GM18498 (cell line): ENCODE data around the gene SLC9A9.

Experiments used
- ATAC-seq: cut with Tn5 transposase; IDR thresholded peaks from one replicate; pipeline ENCODE4 v1.9.1; 2021; ENCODE audit warnings: mild to moderate bottlenecking, moderate library complexity; ENCODE audit not compliant: unreplicated experiment

SLC9A9 gene

DNA sequence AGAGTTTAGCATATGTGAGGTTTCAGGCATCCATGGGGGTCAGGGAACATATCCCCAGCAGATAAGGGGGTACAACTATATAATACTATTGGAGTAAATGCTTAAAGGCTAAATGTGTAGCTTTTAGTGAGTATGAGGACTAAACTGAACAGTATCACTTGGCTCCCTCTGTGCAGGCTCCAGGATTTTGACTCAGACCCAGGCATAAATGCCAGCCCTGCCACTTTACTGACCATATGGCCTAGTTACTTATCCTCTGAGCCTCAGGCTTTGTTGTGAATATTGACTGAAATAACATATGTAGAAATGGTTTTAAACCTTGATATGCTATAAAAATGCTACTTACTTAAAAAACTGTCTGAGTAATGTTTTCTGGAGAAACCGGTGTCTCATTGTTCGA, 577.1 kb downstream of the SLC9A9 start:
- no peak for ATAC-seq

- no peak for ATAC-seq
Measured at GRCh38 chr3:143269741-143270140, 578.5 kb downstream of the SLC9A9 start.

GRCh38 chr3:143267989-143268388, 580.3 kb downstream of the SLC9A9 start:
- no peak for ATAC-seq

DNA sequence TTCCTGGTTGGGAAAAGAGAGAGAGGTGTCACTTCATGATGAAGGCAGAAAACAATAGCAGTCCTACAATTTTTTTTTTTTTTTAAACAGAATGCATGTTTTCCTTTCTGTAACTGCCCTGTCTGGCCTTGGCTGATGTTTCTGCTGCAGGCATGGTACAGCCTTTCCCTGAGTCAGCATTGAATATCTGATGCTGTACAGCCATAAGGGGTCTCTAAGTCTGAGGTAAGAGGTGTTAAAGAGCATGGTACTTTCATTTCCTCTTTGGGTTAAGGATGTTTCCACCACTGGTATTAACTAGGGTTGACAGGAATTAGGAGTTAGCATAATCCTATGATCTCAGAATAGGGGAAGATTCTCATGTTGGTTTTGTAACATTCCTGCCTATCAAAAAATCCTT, 581.3 kb downstream of the SLC9A9 start:
- peak; percentile 80 for ATAC-seq

- ATAC-seq, result no peak
Measured at GRCh38 chr3:143266511-143266910, 581.8 kb downstream of the SLC9A9 start.

- no peak for ATAC-seq
Measured at GRCh38 chr3:143265501-143266070, 582.7 kb downstream of the SLC9A9 start.

DNA sequence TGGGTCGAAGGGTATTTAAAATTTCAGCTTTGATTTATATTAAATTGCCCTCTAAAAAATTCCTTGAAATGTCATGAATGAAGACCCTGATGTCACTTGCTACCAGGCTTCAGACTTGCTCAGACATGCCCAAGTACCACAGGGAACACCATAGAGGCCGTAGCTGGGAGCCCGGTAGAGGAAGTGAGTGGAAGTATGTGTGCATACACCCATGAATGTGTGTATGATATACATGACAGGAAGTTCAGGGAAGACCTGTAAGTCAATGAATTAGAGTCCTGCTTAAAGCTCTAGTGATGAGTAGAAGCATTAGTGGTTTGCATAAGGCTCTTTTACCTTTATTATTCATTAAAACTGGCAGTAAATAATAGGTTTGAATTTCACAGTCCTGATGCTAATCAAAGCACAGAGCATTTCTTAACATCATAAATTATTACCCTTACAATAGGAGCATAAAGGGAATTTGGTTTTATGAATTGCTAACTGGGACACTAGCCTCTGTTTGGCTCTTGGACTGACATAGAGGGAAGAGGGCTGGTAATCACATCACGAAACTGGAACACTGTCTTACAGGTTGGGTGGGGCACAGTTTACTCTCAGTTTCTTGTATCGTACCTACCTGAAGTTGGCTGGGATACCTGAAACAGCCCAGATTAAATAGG, 584.3 kb downstream of the SLC9A9 start:
- peak; percentile 57 for ATAC-seq

DNA sequence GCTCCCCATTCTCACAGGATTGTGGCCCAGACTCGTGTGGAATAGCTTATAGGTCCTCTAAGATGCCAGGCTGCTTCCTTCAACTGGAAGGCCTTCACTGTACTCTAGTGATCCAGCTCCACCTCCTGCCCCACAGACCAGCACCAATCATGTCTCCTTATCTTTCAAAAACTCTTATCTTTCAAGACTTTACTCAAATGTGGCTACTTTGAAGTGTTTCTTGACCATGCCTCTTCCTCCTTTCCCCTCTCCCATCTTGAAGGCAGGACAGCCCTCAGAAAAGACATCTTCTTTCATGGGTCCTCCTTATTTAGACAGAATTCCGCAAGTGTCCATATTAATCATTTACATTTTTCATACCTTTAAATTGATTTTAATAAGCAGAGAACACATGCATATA, 586.4 kb downstream of the SLC9A9 start:
- ATAC-seq, result no peak

DNA sequence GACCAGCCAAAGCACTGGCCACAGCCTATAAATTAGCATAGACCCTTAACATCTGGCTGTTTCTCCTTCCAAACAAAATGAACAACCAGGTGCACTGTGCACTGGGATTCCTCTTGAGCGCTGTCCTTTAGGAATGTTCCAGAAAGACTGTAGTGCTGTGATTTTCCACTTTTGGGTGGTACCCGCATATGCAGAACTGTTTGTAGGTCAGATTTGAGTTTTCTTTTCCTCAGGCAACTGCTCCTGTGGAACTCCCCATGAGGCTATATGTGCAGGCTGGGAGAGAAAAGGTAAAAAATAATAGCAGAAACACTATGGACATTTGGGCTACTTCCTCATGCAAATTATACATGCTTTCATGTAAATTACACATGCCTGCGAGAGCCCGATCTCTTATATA, 589.6 kb downstream of the SLC9A9 start:
- ATAC-seq, result no peak

- no peak for ATAC-seq
Measured at GRCh38 chr3:143256416-143256815, 591.9 kb downstream of the SLC9A9 start.

DNA sequence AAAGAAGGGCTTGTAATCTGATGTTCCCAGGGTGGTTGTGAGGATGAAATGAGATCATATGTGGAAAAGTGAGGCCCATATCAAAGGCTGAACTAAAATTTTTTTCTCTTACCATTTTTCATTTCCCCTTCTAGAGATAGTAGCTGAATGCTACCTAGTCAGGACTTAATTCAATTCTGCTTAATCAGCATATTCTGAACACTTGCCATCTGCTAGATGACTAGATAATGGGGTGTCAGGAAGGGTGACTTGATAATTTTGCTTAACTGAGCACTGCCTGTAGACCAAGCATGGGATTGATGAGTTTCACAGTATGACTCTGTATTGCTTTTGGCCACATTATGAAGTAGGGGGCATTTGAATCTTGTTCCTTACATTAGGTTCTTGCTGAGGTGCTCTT, 592.5 kb downstream of the SLC9A9 start:
- ATAC-seq, result no peak

- no peak for ATAC-seq
Measured at GRCh38 chr3:143252931-143253330, 595.3 kb downstream of the SLC9A9 start.

- no peak for ATAC-seq
Measured at GRCh38 chr3:143249014-143249413, 599.3 kb downstream of the SLC9A9 start.

- ATAC-seq, result no peak
Measured at GRCh38 chr3:143247073-143247472, 601.2 kb downstream of the SLC9A9 start.

GRCh38 chr3:143245692-143246091, 602.6 kb downstream of the SLC9A9 start:
- ATAC-seq, result no peak

DNA sequence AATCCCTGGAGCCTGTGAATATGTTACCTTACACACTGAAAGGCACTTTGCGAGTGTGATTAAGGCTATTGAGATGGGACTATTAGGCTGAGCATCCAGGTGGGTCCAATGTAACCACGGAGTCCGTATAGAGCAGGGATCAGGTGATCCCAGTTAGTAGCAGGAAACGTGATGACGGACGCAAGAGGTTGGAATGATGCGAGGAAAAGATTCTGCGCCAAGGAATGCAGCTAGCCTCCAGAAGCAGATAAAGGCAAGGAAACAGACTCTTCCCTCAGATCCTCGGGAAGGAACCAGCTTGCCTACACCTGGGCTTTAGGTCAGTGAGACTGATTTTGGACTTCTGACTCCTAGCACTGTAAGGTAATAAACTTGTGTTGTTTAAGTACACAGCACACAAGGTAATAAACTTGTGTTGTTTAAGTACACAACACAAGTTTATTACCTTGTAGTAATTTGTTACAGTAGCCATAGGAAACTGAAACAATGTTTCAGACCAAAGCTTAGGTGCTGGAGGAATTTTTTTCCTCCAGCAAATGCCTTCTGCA, 603.7 kb downstream of the SLC9A9 start:
- no peak for ATAC-seq

GRCh38 chr3:143243686-143244085, 604.6 kb downstream of the SLC9A9 start:
- ATAC-seq, result no peak

GRCh38 chr3:143242691-143243090, 605.6 kb downstream of the SLC9A9 start:
- ATAC-seq, result no peak

GRCh38 chr3:143242101-143242500, 606.2 kb downstream of the SLC9A9 start:
- no peak for ATAC-seq

DNA sequence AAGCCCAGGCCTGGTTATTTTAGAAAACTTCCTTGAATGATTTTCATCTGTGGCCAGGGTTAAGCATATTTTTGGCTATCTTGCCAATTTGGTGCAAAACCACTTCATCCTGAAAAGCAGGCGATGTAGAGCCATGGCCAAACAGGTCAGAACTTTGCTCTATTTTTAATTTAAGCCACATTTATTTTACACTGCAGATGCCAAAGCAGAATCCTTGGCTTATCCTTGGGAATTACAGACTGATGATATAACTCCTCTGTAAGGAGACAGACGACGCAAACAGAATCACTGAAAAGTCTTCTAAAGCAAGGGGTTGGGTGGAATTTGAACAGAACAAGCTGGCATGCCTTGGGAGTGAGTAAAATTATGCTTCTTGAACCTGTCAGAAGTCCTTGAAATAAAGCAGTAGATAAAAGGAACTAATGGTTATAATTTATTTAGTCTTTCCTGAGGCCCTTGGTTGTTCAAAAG, 606.8 kb downstream of the SLC9A9 start:
- ATAC-seq, result no peak

GRCh38 chr3:143240886-143241285, 607.4 kb downstream of the SLC9A9 start:
- ATAC-seq, result no peak

DNA sequence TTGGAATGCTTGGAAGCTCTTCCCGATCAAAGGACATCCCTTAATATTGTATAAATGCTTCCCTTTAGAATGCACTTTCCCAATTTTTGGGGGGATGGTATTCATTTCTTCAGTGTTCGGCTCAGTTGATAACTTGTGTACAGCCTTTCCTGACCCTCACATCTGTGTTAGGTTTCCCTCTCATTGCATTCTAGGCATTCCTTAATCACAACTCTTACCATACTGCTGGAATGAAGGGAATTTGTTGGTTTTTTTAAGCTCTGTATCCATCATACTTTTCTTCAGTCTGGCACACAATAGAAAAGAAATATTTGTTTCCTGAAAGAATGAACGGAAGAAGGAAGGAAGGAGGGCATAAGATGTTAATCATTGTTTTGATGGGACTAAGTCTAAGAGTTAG, 609.2 kb downstream of the SLC9A9 start:
- no peak for ATAC-seq
